HG02970 (cell line): Measurements from ENCODE around the gene SLC6A11.

ENCODE experiments used
- ATAC-seq: cut with Tn5 transposase; IDR thresholded peaks from one replicate; pipeline ENCODE4 v1.9.1; 2021; ENCODE audit warnings: mild to moderate bottlenecking, moderate library complexity, moderate number of reproducible peaks; ENCODE audit not compliant: unreplicated experiment, low FRiP score

The SLC6A11 gene

DNA sequence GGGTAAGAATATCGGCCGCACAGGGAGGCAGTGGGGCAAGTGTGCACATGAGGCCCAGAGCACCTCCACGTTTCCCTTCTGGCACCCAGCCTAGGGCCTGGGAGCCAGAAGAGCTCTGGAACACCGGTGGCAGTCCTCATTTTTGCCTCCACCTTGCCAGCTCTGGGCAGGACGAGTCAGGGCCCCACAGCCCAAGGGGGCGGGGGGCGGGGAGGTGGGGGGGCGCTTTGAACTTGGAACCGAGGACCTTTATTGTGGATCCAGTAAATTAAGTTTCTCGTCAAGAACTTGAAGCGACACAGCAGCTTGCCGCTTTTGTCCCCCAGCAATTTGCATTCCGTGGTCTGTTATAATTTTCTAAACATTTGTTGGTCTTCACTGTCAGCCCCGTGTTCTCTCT is 66.8 kb downstream of the SLC6A11 start:
- no peak for ATAC-seq

- ATAC-seq: no peak
These were observed 67.6 kb downstream of the SLC6A11 start for GRCh38 chr3:10883478-10884234.

- no peak for ATAC-seq
These were observed 71.0 kb downstream of the SLC6A11 start for GRCh38 chr3:10887015-10887414.

DNA sequence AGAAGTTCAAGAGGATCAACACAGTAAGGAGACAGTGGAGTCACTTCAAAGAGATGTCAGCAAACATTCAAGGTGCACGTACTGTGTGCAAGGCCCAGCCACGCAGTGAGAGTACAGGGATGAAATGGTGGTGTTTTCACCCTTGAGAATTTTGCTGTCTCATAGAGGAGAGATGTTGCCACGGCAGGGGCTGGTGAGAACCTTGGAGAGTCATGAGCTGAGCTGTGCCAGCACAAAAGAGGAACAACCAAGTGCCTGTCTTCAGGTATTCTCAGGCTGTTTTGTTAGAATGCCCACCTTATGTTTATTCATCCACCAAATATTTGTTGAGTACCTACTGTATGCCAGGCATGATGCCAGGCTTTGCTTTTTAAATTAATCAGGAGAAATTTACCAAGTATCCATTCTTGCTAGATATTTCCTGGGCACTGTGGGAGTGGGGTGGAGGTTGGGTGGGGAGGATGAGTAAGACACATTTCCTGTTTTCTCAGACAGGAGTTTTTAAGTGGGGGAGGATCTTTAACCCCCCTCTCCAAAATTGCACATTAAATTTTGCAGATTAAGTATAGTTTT is 72.6 kb downstream of the SLC6A11 start:
- no peak for ATAC-seq

DNA sequence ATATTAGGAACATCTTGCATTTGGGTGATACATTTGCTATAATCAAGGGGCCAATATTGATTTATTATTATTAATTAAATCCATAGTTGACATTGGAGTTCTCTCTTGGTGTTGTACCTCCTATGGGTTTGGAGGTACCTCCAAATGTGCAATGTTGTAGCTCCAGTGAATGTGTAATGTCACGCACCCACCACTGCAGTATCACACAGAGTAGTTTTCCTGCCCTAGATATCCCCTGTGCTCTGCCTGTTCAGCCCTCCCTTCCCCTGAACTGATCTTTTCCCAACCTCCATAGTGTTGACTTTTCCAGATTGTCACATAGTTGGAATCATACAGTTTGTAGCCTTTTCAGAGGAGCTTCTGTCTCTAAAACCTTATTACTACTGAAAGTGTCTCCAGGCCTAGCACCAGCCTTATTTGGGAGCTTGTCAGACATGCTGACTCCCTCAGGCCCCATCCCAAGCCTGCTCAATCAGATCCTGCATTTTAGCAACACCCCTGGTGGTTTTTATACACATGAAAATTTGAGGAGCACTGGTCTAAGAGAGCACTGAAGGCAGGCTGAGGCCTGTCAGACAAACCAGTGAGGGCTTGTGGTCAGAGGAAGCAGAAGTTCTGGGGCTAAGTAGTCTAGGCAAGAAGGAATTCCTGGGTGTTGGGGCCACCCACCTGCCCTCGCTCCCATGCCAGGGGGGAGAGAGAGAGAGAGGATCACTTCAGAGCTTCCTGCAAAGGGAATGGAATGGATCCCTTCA is 73.4 kb downstream of the SLC6A11 start:
- no peak for ATAC-seq

DNA sequence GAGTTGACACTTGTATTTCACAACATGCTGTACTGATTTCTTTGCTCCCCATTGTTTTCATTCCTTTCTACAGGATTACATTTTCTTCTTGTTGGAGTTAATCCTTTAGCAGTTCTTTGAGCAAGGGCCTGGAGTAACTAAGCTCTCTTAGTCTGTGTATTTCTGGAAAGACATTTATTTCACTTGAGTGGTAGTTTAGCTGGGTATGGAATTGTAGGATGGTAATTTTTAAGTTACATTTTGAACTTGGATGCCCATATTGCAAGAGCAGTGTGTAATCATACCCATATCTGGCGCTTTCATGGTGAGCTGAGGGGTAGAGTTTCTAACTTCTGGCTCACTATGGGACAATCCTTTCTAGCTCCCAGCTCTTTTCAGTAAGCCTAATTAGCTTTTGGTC is 74.6 kb downstream of the SLC6A11 start:
- no peak for ATAC-seq

DNA sequence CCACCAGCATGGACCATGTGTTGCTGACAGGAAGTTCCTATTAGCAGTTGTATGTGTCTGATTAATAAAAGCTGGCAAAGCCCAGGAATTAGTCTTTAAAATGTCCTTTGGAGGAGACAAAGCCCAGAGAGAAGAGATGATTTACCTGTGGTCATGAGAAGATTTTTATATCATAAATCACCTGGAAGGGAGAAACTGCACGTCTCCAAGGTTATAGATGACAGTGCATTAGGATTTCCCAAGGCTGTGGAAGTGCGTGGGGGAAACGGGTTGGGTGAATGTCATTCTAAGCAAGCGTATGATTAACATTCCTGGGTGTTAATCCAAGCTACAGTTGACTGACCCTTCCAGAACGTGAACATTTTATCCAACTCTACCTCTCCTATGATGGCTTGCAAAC is 76.6 kb downstream of the SLC6A11 start:
- no peak for ATAC-seq

DNA sequence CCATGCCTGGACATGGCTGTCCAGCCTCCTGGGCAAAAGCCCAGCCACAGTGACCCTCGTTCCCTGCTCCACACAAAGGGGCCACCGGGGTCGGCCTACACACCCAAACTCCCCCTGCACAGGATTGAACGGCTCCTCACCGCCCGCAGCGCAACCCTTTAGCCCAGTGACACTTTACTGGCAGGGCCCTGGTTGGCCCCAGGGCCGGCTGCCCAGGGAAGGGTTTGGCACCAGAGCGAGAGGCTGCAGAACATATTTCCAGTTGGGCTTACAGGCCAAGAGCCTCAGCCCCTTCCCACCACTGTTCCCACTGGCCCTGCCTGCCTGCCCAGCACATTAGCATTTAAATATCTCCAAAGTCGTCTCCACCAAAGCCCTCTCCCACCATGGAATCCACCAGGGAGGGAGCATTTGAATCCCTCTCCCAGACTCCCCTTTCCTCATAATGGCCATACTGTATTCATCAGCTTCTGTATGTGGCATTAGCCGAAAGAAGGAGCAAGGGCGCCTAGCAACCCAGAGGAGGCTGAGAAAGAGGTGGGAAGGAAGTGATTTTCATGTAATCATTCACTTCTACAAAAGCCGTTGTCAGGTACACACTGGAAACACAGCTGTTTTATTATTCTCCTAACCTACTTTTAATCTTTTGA is 85.4 kb downstream of the SLC6A11 start:
- ATAC-seq: no peak

GRCh38 chr3:10907262-10907661 is 91.2 kb downstream of the SLC6A11 start:
- ATAC-seq: no peak

- no peak for ATAC-seq
These were observed 94.3 kb downstream of the SLC6A11 start for GRCh38 chr3:10910367-10910766.

- no peak for ATAC-seq
These were observed 95.4 kb downstream of the SLC6A11 start for GRCh38 chr3:10911350-10912002.

DNA sequence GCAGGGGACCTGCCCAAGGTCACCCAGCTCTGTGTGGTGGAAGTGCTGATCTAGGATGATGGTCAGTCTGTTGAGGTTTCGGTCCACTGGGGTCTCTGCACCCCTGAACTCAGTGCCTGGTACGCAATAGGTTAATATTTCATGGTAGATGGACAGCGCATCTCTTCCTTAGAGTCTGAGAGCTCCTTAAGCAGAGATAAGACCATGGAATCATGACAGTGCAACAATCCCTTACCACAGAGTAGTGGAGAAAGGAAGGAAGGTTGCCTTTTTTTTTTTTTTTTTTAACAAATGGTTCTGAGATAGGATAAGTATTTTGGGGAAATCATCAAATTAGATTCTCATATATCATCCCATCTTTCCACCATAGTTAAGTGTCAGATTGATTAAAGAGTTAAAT is 96.8 kb downstream of the SLC6A11 start:
- ATAC-seq: no peak

DNA sequence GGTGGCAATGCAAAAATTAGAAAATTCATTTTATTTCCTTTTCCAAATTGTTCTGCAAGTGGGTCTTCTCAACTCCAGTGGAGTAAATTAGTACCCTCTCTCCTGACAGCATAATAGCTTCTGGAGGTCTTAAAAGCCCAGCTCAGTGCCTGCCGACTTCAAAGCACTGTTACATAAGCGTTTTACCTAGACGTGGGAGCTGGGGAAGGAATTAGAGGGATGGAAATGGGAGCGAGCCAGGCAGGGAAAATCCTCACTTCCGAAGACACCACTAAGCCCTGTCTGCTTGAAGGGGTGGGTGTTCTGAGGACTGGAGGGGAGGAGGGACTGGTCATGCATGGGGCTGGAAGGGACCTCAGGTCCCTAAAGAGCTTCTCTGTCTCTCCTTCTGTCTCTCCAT is 99.3 kb downstream of the SLC6A11 start:
- no peak for ATAC-seq

GRCh38 chr3:10917176-10917575 is 101.1 kb downstream of the SLC6A11 start:
- no peak for ATAC-seq

GRCh38 chr3:10918011-10918410 is 102.0 kb downstream of the SLC6A11 start:
- ATAC-seq: no peak

DNA sequence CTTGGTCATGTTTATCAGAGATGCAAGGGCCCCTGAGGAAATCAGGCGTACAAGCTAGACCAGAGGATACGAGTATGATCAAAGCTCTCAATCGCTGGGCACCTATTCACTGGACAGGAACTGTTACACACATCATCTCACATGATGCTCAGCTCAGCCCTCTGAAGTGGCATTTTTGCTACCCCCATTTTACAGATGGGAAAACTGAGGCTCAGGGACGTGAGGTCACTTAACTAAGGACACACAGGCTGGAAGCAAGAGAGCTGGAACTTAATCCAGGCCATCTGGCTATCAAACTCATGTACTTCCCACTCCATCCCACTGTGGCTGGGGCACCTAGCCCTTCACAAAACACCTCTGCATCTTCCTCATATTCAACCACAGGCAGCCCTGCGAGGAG is 103.6 kb downstream of the SLC6A11 start:
- no peak for ATAC-seq

- no peak for ATAC-seq
These were observed 109.6 kb downstream of the SLC6A11 start for GRCh38 chr3:10925436-10926255.

- ATAC-seq: no peak
These were observed 110.3 kb downstream of the SLC6A11 start for GRCh38 chr3:10926256-10926810.

- no peak for ATAC-seq
These were observed 110.9 kb downstream of the SLC6A11 start for GRCh38 chr3:10926811-10927521.
